GM21526 (cell line): Measurements from ENCODE around the gene C1orf56.
A peak's percentile ranks its signal among the peaks of the same experiment; 100 is the strongest.

Source experiments
- ATAC-seq: cut with Tn5 transposase; IDR thresholded peaks from one replicate; pipeline ENCODE4 v1.9.1; 2021; ENCODE audit warnings: moderate library complexity; ENCODE audit not compliant: unreplicated experiment, low FRiP score

The C1orf56 gene

GRCh38 chr1:151013518-151013917, 34.0 kb upstream of the C1orf56 start:
- ATAC-seq: no peak

GRCh38 chr1:151024540-151025146, 22.9 kb upstream of the C1orf56 start:
- ATAC-seq: no peak

- ATAC-seq: no peak
Observed at GRCh38 chr1:151026460-151026859, 21.1 kb upstream of the C1orf56 start.

- ATAC-seq: no peak
Observed at GRCh38 chr1:151032164-151032563, 15.4 kb upstream of the C1orf56 start.

- no peak for ATAC-seq
Observed at GRCh38 chr1:151035167-151035566, 12.4 kb upstream of the C1orf56 start.

GRCh38 chr1:151036356-151036755, 11.2 kb upstream of the C1orf56 start, which contains the start of gene BNIPL:
BNIPL (plus strand) TSS chr1:151036586; CDS start chr1:151036726, 140 bp downstream.
- ATAC-seq: no peak

- no peak for ATAC-seq
Observed at GRCh38 chr1:151037032-151037431, 10.5 kb upstream of the C1orf56 start.

- no peak for ATAC-seq
Observed at GRCh38 chr1:151039521-151039920, 8.0 kb upstream of the C1orf56 start.

GRCh38 chr1:151043163-151043562, 4.4 kb upstream of the C1orf56 start:
- ATAC-seq: no peak

GRCh38 chr1:151047925-151048644, 534 bp downstream of the C1orf56 start:
- ATAC-seq: no peak

GRCh38 chr1:151048645-151049032, 1.1 kb downstream of the C1orf56 start:
- no peak for ATAC-seq

GRCh38 chr1:151049458-151049857, 1.9 kb downstream of the C1orf56 start:
- ATAC-seq: no peak

GRCh38 chr1:151050051-151050688, 2.6 kb downstream of the C1orf56 start:
- no peak for ATAC-seq

GRCh38 chr1:151051356-151052009, 3.9 kb downstream of the C1orf56 start:
- ATAC-seq: no peak

- ATAC-seq: no peak
Observed at GRCh38 chr1:151054971-151055547, 7.5 kb downstream of the C1orf56 start.

- ATAC-seq: no peak
Observed at GRCh38 chr1:151055581-151055980, 8.0 kb downstream of the C1orf56 start.

- no peak for ATAC-seq
Observed at GRCh38 chr1:151056149-151056548, 8.6 kb downstream of the C1orf56 start.

GRCh38 chr1:151058692-151059091, 11.1 kb downstream of the C1orf56 start:
- no peak for ATAC-seq

GRCh38 chr1:151059109-151060006, 11.8 kb downstream of the C1orf56 start, which contains the start of gene CDC42SE1:
CDC42SE1 (minus strand) TSS chr1:151059622; CDS start chr1:151055730, 3,892 bp downstream.
- ATAC-seq: peak; percentile 80
